ENCODE results near the gene PEAR1. TPM values are rescaled to one million over a fixed set of nuclear protein-coding genes. Genes with fewer than 3 reads are reported as not detected.

The PEAR1 gene
- total RNA-seq, 1 experiment from 2014 or later: 10.8 TPM

DNA sequence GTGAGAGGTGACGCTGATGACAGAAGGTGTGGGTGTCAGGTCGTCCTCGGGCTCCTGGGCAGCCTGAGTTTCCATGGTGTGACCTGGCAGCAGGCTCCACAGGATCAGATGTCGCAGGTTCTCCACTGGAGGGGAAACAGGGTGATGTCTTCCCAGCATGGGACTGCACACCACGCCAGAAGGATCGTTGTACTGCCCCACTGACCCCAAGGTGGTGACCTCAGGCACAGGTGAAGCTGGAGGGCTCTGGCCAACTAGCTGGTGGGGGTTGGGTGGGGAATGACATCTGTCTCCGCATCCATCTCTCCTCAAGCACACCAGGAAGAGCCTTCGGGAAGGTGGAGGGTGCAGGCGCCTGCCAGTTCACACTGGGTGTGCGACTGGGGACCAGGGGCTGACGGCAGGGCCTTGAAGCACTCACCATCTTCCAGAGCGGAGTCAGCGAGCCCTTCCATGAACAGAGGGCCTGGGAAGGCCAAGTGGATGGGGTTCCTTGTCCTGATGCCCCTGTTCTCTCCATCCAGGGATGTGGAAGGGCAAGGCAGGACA is 46.3 kb downstream of the PEAR1 start:
- no peak overlapping the region for H3K4me2 ChIP-seq (ENCODE audit: low read length)
- ATAC-seq: no peak
- H3K9me2 ChIP-seq (ENCODE audit: insufficient read depth): no peaks in the 10 kb centered on the region
- H3K4me3 ChIP-seq (replicated peaks in 1 of 2; ENCODE audit: low read depth in 1 of 2, low read length in 2 of 2): no peak overlapping the region
- no peaks in the 10 kb centered on the region for H3K79me2 ChIP-seq (ENCODE audit: insufficient read depth, low read length)
- no peak for DNase-seq (ENCODE audit: low read depth, low spot score)
- ChIA-PET POLR2A (no interaction called here), CTCF (no interaction called here), RAD21 (ENCODE audit: low non-redundant PET in 1 of 2, low total read pairs in 2 of 2, uncharacterized antibody in 2 of 2, unreplicated experiment in 2 of 2) (no interaction called here)
- intact Hi-C loops (cut with micrococcal nuclease): no loop called here
- no peaks in the 10 kb centered on the region for H3K9me3 ChIP-seq (ENCODE audit: control insufficient read depth in 1 of 2, insufficient read depth in 1 of 2, low read depth in 1 of 2, low read length in 2 of 2)
- BruUV-seq (replicated peaks): no TSS peak
- peaks cover 9 to 13% of the 10 kb centered on the region in 2 experiments for H3K36me3 ChIP-seq (ENCODE audit: control insufficient read depth in 1 of 2, insufficient read depth in 2 of 2, low read length in 2 of 2)
- no peak overlapping the region for H3K27ac ChIP-seq (ENCODE audit: low read depth, low read length)
- H3K9ac ChIP-seq (ENCODE audit: low read length): no peak overlapping the region
- H3K4me1 ChIP-seq (ENCODE audit: control insufficient read depth in 1 of 2, insufficient read depth in 2 of 2, low read length in 2 of 2): no peaks in the 10 kb centered on the region
- TF ChIP-seq RAD21 (IDR thresholded peaks at IDR 0.05; ENCODE audit: low read depth) (no peak), CBX3 (IDR thresholded peaks at IDR 0.05; ENCODE audit: low read depth) (no peak)
- no peaks in the 10 kb centered on the region for H3K27me3 ChIP-seq (ENCODE audit: insufficient read depth, low read length)
- H2AFZ ChIP-seq (ENCODE audit: low read depth, low read length, poor library complexity, severe bottlenecking): no peak overlapping the region
- no peaks in the 10 kb centered on the region for H4K20me1 ChIP-seq (ENCODE audit: insufficient read depth)

- Histone ChIP-seq H3K27ac (ENCODE audit: low read depth, low read length) (no peak overlapping the region), H3K4me1 (ENCODE audit: control insufficient read depth in 1 of 2, insufficient read depth in 2 of 2, low read length in 2 of 2) (peaks cover 0 to 7% of the 10 kb centered on the region in 2 experiments; a peak in 1 of 4 replicates), H3K9ac (ENCODE audit: low read length) (no peak overlapping the region), H3K4me2 (ENCODE audit: low read length) (no peak overlapping the region), H3K9me3 (ENCODE audit: control insufficient read depth in 1 of 2, insufficient read depth in 1 of 2, low read depth in 1 of 2, low read length in 2 of 2) (no peaks in the 10 kb centered on the region), H4K20me1 (ENCODE audit: insufficient read depth) (no peaks in the 10 kb centered on the region), H3K9me2 (ENCODE audit: insufficient read depth) (no peaks in the 10 kb centered on the region), H3K79me2 (ENCODE audit: insufficient read depth, low read length) (no peaks in the 10 kb centered on the region), H2AFZ (ENCODE audit: low read depth, low read length, poor library complexity, severe bottlenecking) (no peak overlapping the region), H3K27me3 (ENCODE audit: insufficient read depth, low read length) (no peaks in the 10 kb centered on the region), H3K36me3 (ENCODE audit: control insufficient read depth in 1 of 2, insufficient read depth in 2 of 2, low read length in 2 of 2) (peaks cover 13 to 19% of the 10 kb centered on the region in 2 experiments), H3K4me3 (replicated peaks in 1 of 2; ENCODE audit: low read depth in 1 of 2, low read length in 2 of 2) (no peak overlapping the region)
- CTCF ChIA-PET: no interaction called here
- RAD21 ChIA-PET (ENCODE audit: low non-redundant PET in 1 of 2, low total read pairs in 2 of 2, uncharacterized antibody in 2 of 2, unreplicated experiment in 2 of 2): no interaction called here
- ATAC-seq (no peak), DNase-seq (ENCODE audit: low read depth, low spot score) (no peak)
- intact Hi-C loops (cut with micrococcal nuclease): no loop called here
- no TSS peak for BruUV-seq (replicated peaks)
- POLR2A ChIA-PET: no interaction called here
- TF ChIP-seq, protein P1, sequence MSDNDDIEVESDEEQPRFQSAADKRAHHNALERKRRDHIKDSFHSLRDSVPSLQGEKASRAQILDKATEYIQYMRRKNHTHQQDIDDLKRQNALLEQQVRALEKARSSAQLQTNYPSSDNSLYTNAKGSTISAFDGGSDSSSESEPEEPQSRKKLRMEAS (IDR thresholded peaks at IDR 0.05): no peak
- TF ChIP-seq ELF1 (IDR thresholded peaks at IDR 0.05; ENCODE audit: borderline replicate concordance, low read depth) (no peak), SP1 (IDR thresholded peaks at IDR 0.05; ENCODE audit: low read depth) (no peak), CEBPB (IDR thresholded peaks at IDR 0.05; ENCODE audit: low read depth) (no peak), ATF3 (IDR thresholded peaks at IDR 0.05) (no peak), POLR2AphosphoS5 (IDR thresholded peaks at IDR 0.05; ENCODE audit: low read depth, low read length) (no peak), EZH2phosphoT487 (IDR thresholded peaks at IDR 0.05; ENCODE audit: borderline replicate concordance) (no peak), EGR1 (IDR thresholded peaks at IDR 0.05; ENCODE audit: low read depth) (no peak), POLR2A (IDR thresholded peaks at IDR 0.05; ENCODE audit: borderline replicate concordance, extremely low read depth, insufficient read depth, insufficient read length) (no peak), ZNF274 (IDR thresholded peaks at IDR 0.05; ENCODE audit: low read depth, low read length) (no peak), SIN3A (IDR thresholded peaks at IDR 0.05; ENCODE audit: low read depth) (no peak), JUND (IDR thresholded peaks at IDR 0.05) (no peak), ZFX (IDR thresholded peaks at IDR 0.05) (no peak), SRF (IDR thresholded peaks at IDR 0.05; ENCODE audit: low read depth) (no peak), ZBTB33 (IDR thresholded peaks at IDR 0.05; ENCODE audit: extremely low read depth, insufficient replicate concordance, low read length) (no peak), TCF7L2 (IDR thresholded peaks at IDR 0.05; ENCODE audit: borderline replicate concordance, extremely low read depth, insufficient read depth, insufficient read length) (no peak)
- TF ChIP-seq, protein P2, sequence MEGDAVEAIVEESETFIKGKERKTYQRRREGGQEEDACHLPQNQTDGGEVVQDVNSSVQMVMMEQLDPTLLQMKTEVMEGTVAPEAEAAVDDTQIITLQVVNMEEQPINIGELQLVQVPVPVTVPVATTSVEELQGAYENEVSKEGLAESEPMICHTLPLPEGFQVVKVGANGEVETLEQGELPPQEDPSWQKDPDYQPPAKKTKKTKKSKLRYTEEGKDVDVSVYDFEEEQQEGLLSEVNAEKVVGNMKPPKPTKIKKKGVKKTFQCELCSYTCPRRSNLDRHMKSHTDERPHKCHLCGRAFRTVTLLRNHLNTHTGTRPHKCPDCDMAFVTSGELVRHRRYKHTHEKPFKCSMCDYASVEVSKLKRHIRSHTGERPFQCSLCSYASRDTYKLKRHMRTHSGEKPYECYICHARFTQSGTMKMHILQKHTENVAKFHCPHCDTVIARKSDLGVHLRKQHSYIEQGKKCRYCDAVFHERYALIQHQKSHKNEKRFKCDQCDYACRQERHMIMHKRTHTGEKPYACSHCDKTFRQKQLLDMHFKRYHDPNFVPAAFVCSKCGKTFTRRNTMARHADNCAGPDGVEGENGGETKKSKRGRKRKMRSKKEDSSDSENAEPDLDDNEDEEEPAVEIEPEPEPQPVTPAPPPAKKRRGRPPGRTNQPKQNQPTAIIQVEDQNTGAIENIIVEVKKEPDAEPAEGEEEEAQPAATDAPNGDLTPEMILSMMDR (IDR thresholded peaks at IDR 0.05 in 2 of 3, conservative IDR thresholded peaks at IDR 0.05 in 1 of 3; ENCODE audit: borderline replicate concordance in 1 of 3, insufficient read depth in 1 of 3, low read depth in 2 of 3, low read length in 2 of 3): no peak
These were observed 48.2 kb downstream of the PEAR1 start for GRCh38 chr1:156941675-156942074.
